Ovary (tissue), 3 donors: ENCODE results near the gene PRKG1.

ENCODE experiments used
- EP300 ChIP-seq: sonication (generic); formaldehyde crosslinking; IDR thresholded peaks from one replicate; pipeline ENCODE4 v1.6.1; 2017; ENCODE audit warnings: antibody characterized with exemption
- POLR2A ChIP-seq: fragments of 450-650 bp; IDR thresholded peaks from one replicate; pipeline ENCODE4 v1.6.1; 2017; ENCODE audit warnings: antibody characterized with exemption, mild to moderate bottlenecking, moderate library complexity
- TF ChIP-seq, protein P1 (sequence below), 3 donors: fragments of 450-650 bp in 2 of 3; fragments of 200-600 bp in 1 of 3; IDR thresholded peaks; one replicate each; pipeline versions ENCODE4 v1.5.1 to v1.8.0; 2016 to 2022; ENCODE audit warnings: antibody characterized with exemption in 3 of 3, mild to moderate bottlenecking in 1 of 3
- donor health status: DM: no; HTN: no; CAD: no.

DNA sequence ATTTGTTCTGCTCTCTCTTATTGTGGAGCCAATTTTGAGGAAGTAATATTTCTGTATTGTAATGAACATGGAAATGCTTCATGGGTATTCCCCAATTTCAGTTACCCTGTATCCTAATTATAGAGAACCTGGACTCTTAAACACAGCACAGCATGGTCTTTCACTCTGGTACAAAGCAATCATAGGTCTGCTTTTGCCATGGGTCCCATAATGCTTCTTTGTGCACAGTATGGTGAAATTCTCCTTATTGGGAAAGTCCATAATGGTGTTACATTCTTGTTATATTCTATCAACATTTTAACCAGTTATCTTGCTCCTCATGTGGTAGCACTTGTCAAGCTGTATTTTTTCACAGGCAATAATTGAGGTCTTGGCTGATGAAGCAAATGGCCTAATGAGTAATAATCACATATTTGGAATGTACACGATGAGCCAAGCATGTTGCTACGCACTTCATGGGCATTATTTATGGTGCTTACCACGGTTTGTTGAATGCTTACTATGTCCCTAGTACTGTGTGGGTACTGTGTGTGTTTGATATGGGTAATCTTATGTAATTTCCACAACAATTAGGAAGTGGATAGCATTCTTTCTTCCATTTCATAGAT, 42.9 kb downstream of the PRKG1 start:
- TF ChIP-seq, protein P1, sequence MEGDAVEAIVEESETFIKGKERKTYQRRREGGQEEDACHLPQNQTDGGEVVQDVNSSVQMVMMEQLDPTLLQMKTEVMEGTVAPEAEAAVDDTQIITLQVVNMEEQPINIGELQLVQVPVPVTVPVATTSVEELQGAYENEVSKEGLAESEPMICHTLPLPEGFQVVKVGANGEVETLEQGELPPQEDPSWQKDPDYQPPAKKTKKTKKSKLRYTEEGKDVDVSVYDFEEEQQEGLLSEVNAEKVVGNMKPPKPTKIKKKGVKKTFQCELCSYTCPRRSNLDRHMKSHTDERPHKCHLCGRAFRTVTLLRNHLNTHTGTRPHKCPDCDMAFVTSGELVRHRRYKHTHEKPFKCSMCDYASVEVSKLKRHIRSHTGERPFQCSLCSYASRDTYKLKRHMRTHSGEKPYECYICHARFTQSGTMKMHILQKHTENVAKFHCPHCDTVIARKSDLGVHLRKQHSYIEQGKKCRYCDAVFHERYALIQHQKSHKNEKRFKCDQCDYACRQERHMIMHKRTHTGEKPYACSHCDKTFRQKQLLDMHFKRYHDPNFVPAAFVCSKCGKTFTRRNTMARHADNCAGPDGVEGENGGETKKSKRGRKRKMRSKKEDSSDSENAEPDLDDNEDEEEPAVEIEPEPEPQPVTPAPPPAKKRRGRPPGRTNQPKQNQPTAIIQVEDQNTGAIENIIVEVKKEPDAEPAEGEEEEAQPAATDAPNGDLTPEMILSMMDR (IDR thresholded peaks at IDR 0.05) = no peak
- TF ChIP-seq POLR2A = no peak
- no peak for TF ChIP-seq EP300
